Progenitor cell of endocrine pancreas (in vitro differentiated cells): ENCODE results near the gene EIF2AK3. TPM values are rescaled to one million over a fixed set of nuclear protein-coding genes. Genes with fewer than 3 reads are reported as not detected.

Experiments used
- DNase-seq: peaks from one replicate; pipeline ENCODE4 v3.0.0; 2021; ENCODE audit warnings: low spot score; ENCODE audit not compliant: unreplicated experiment
- H3K27ac Mint-ChIP-seq: 2 replicates; pipeline ENCODE4 v1.8.0; 2021; ENCODE audit warnings: mild to moderate bottlenecking, moderate library complexity, mixed read lengths
- H3K27me3 Mint-ChIP-seq: 2 replicates; pipeline ENCODE4 v1.8.0; 2021; ENCODE audit warnings: mixed read lengths
- H3K36me3 Mint-ChIP-seq: 2 replicates; pipeline ENCODE4 v1.8.0; 2022; ENCODE audit warnings: mixed read lengths; ENCODE audit not compliant: insufficient read depth
- H3K4me1 Mint-ChIP-seq: 2 replicates; pipeline ENCODE4 v1.8.0; 2021; ENCODE audit warnings: low read depth, mixed read lengths
- H3K4me3 Mint-ChIP-seq: 2 replicates; pipeline ENCODE4 v1.8.0; 2021; ENCODE audit warnings: low read depth, mild to moderate bottlenecking, moderate library complexity, mixed read lengths
- H3K9me3 Mint-ChIP-seq: 2 replicates; pipeline ENCODE4 v1.8.0; 2021; ENCODE audit warnings: low read depth, mixed read lengths
- total RNA-seq: library from RNA; stranded (reverse); gene quantifications from 2 replicates; pipeline ENCODE4 v1.2.1, GENCODE V29; 2021
- TF ChIP-seq, protein P1 (sequence below): fragments of 200-600 bp; sonication (generic); IDR thresholded peaks from one replicate; pipeline ENCODE4 v1.5.0; 2021; ENCODE audit warnings: antibody characterized with exemption, mild to moderate bottlenecking; ENCODE audit not compliant: unreplicated experiment

The EIF2AK3 gene
- total RNA-seq, 1 donor from 2014 or later: 20.5 TPM

DNA sequence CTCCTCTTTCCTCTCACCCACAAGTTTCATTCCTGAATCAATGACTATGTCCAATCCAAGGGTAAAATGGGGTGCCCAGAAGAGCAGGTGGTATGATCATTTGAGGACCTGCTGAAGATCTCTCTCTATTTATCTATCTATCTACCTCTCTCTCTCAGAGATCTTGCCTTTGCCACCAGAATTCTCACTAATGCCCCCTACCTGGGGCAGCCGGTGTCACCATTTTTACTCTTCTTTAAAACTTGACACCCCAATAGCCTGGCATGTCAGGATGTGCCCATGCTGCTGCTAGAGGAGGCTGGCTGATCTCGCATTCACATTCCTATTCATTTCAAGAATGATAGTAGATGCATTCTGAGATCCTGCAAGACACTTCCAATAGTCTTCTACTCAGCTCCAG lies 40.0 kb upstream of the EIF2AK3 start:
- TF ChIP-seq, protein P1, sequence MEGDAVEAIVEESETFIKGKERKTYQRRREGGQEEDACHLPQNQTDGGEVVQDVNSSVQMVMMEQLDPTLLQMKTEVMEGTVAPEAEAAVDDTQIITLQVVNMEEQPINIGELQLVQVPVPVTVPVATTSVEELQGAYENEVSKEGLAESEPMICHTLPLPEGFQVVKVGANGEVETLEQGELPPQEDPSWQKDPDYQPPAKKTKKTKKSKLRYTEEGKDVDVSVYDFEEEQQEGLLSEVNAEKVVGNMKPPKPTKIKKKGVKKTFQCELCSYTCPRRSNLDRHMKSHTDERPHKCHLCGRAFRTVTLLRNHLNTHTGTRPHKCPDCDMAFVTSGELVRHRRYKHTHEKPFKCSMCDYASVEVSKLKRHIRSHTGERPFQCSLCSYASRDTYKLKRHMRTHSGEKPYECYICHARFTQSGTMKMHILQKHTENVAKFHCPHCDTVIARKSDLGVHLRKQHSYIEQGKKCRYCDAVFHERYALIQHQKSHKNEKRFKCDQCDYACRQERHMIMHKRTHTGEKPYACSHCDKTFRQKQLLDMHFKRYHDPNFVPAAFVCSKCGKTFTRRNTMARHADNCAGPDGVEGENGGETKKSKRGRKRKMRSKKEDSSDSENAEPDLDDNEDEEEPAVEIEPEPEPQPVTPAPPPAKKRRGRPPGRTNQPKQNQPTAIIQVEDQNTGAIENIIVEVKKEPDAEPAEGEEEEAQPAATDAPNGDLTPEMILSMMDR: no peak
- H3K36me3 Mint-ChIP-seq: no peaks in the 10 kb centered on the region
- DNase-seq: no peak
- H3K4me3 Mint-ChIP-seq: no peak overlapping the region
- H3K9me3 Mint-ChIP-seq: no peaks in the 10 kb centered on the region
- H3K27me3 Mint-ChIP-seq: peaks cover 5% of the 10 kb centered on the region
- peaks cover 1% of the 10 kb centered on the region for H3K4me1 Mint-ChIP-seq
- H3K27ac Mint-ChIP-seq: no peak overlapping the region

DNA sequence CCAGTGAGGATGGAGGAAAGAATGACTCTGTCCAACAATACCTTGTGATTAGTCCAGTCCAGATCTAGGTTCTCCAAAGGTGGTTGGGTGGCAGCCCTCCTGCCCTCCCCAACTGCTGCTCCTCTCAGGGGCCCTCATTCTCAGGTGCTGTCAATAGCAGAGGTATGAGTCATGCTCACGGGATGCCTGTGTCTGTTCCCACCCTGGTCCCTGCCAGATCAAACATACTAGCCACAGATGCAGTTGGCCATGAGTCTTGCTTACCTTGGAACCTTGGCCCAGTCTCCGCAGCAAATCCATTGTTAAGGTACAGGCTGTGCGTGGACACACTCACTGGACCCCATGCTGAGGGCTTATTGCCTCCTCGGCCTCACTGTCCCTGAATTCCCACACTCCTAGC lies 39.3 kb upstream of the EIF2AK3 start:
- Mint-ChIP-seq H3K4me3 (no peak overlapping the region), H3K9me3 (no peaks in the 10 kb centered on the region), H3K27me3 (peaks cover 5% of the 10 kb centered on the region), H3K27ac (no peak overlapping the region), H3K36me3 (no peaks in the 10 kb centered on the region), H3K4me1 (peaks cover 1% of the 10 kb centered on the region)
- DNase-seq: no peak
- TF ChIP-seq, protein P1: no peak

DNA sequence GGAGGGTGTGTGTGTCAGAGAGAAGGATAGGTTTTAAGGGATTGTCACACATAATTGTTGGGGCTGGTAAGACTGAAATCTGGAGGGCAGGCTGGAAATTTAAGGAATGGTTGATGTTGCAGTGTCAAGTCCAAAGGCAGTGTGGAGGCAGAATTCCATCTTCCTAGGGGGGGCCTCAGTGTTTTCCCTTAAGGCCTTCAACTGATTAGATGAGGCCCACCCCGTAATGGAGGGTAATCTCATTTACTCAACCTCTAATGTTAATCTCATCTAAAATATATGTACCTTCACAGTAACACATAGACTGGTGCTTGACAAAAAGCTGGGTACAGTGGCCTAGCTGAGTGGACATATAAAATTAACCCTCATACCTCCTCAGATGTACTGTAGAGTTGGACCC lies 33.4 kb upstream of the EIF2AK3 start:
- Mint-ChIP-seq H3K36me3 (no peaks in the 10 kb centered on the region), H3K9me3 (no peaks in the 10 kb centered on the region)

DNA sequence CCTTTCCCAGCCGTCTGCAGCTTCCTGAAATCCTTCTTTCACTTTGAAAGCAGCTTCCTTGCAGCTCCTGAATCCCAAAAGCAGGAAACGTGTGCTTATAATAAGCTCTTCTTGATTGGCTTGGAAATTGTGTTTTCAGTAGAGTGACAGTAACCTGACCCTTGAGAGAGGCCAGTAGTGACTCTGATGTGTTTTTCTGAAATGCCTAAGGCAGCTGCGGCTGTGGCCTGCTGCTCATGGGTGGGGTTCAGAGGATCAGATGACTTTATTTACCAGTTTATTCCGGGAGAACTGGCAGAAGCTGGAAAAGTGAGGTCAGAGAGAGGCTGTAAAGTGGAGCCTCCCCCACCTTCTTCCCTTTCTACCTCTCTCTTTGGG lies 32.3 kb upstream of the EIF2AK3 start:
- TF ChIP-seq, protein P1: no peak
- Mint-ChIP-seq H3K36me3 (no peaks in the 10 kb centered on the region), H3K27me3 (no peaks in the 10 kb centered on the region), H3K9me3 (no peaks in the 10 kb centered on the region), H3K4me3 (no peak overlapping the region), H3K27ac (peak overlapping the region; percentile 29), H3K4me1 (peaks cover 2% of the 10 kb centered on the region)
- DNase-seq: no peak

More for the DNA sequence above, 33.4 kb upstream of the EIF2AK3 start:
- no peaks in the 10 kb centered on the region for H3K27me3 Mint-ChIP-seq
- H3K4me3 Mint-ChIP-seq: no peak overlapping the region
- peaks cover 2% of the 10 kb centered on the region for H3K4me1 Mint-ChIP-seq
- DNase-seq: no peak
- H3K27ac Mint-ChIP-seq: no peak overlapping the region
- TF ChIP-seq, protein P1: no peak

DNA sequence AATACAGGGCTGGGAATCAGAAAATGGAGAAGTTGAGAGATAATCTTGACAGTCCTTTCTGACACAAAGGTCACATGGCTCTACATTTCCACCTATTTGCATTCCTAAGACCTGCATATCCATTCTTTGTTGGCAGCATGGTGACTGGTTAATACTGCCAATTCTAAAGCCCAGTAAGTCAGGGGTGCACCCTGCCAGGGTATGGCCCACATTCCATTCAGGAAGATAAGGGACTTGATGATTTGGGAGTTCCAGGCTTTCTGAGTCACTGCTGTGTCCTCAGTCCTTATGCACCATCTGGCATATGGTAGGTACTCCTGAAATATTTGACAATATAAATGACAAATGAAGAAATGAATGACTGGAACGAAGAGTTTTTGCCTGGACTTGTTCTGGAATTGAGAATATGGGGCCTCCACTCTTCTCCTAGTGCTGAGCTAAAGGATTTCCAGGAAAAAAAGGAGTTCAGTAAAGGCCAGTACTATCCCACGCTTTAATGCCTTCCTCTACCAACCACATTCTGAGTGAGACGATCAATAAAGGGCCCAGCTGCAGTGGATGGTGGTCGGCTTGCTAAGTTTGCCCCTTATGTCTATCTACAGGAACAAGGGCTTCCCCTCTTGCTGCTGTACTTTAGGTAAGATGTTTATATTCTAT lies 31.7 kb upstream of the EIF2AK3 start:
- H3K4me3 Mint-ChIP-seq: no peak overlapping the region
- no peak for DNase-seq
- peaks cover 2% of the 10 kb centered on the region for H3K4me1 Mint-ChIP-seq
- peak overlapping the region; percentile 29 for H3K27ac Mint-ChIP-seq
- no peaks in the 10 kb centered on the region for H3K27me3 Mint-ChIP-seq
- H3K9me3 Mint-ChIP-seq: no peaks in the 10 kb centered on the region
- no peaks in the 10 kb centered on the region for H3K36me3 Mint-ChIP-seq
- TF ChIP-seq, protein P1: no peak
